HG03442 (cell line): ENCODE measurements around the gene PEBP1.

ENCODE experiments used
- ATAC-seq: cut with Tn5 transposase; IDR thresholded peaks from one replicate; pipeline ENCODE4 v1.9.1; 2021; ENCODE audit warnings: mild to moderate bottlenecking, moderate library complexity; ENCODE audit not compliant: unreplicated experiment

Gene PEBP1

DNA sequence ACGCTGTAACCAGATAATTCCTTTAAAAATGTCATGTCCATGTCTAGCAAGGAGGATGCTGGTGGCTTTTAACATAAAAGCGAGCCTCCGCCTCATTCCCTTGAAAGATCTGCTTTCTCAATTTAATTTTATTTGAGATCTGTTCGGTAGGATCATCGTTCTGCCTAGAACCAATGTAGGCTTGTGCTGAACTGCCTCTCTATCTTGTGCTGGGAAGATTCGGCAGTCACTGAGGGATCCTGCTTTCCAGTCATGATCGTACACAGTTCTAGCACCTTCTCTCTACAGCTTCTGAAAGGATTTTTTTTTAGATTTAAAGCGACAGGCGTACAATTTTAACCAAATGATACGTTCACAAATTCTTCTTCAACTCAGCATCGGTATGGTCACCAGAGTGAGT lies 54.3 kb downstream of the PEBP1 start:
- no peak for ATAC-seq

DNA sequence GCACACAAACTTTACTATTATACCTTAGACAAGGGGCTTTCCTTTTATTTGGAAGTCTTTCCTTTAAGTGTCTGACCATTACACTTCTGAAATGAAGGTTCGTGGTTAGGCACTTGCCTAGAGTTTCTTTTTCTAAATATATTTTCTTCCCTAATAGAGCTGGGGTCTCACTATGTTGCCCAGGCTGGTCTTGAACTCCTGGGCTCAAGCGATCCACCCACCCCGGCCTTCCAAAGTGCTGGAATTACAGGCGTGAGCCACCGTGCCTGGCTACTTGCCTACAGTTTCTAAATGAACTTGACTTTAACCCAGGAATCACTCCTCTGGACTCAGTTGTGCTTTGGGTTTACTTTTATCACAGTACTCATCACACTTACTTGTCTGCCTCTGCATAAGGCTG lies 57.6 kb downstream of the PEBP1 start:
- no peak for ATAC-seq

DNA sequence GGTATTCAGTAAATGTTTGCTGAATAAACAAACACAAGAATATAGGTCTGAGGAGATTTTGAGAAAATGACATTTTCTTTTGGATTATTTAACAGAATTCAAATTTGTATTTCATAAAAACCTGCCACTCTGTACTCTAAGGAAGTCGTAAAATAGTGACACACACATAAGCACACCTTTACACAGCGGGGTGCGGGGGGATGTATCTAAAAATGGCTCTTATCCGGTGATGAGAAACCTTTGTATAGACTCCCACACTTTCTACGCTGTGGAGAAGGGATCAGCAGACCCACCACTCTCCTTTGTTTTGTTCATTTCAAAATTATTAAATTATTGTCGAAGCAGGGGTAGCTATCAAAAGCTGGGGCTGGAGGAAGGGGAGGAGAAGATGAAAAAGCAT lies 58.0 kb downstream of the PEBP1 start:
- ATAC-seq = no peak
